Measurements from ENCODE around the gene DCPS.

The DCPS gene

GRCh38 chr11:126281666-126282175, 22.1 kb upstream of the DCPS start:
- Histone ChIP-seq H3K9ac (ENCODE audit: insufficient read length) (no peak overlapping the region), H3K36me3 (ENCODE audit: insufficient read depth, low read length) (no peaks in the 10 kb centered on the region; the same call in 1 of the 2 replicates), H3K27ac (no peak overlapping the region), H3K9me3 (ENCODE audit: low read depth, low read length) (no peaks in the 10 kb centered on the region), H3K4me3 (no peak overlapping the region)
- TF ChIP-seq EZH2 (IDR thresholded peaks at IDR 0.05), result no peak
- TF ChIP-seq POLR2AphosphoS5 (IDR thresholded peaks at IDR 0.05; ENCODE audit: borderline replicate concordance, low read depth, low read length), result no peak
- no peak for TF ChIP-seq FOXP2 (optimal IDR thresholded peaks at IDR 0.05; ENCODE audit: control extremely low read depth, extremely low read length, insufficient read depth)
- DNase-seq (ENCODE audit: low read depth, low spot score), result no peak

- no peak for TF ChIP-seq POLR2AphosphoS5 (IDR thresholded peaks at IDR 0.05; ENCODE audit: borderline replicate concordance, low read depth, low read length)
- no peak for TF ChIP-seq FOXP2 (optimal IDR thresholded peaks at IDR 0.05; ENCODE audit: control extremely low read depth, extremely low read length, insufficient read depth)
- TF ChIP-seq EZH2 (IDR thresholded peaks at IDR 0.05), result no peak
- Histone ChIP-seq H3K36me3 (ENCODE audit: insufficient read depth, low read length) (no peaks in the 10 kb centered on the region; the same call in 1 of the 2 replicates), H3K4me3 (peak overlapping the region; percentile 75; the same call in 1 of the 2 replicates), H3K27ac (no peak overlapping the region), H3K9ac (ENCODE audit: insufficient read length) (no peak overlapping the region), H3K9me3 (ENCODE audit: low read depth, low read length) (no peaks in the 10 kb centered on the region)
- DNase-seq (ENCODE audit: low read depth, low spot score), result no peak
Observed at GRCh38 chr11:126282361-126282735, 21.5 kb upstream of the DCPS start.

DNA sequence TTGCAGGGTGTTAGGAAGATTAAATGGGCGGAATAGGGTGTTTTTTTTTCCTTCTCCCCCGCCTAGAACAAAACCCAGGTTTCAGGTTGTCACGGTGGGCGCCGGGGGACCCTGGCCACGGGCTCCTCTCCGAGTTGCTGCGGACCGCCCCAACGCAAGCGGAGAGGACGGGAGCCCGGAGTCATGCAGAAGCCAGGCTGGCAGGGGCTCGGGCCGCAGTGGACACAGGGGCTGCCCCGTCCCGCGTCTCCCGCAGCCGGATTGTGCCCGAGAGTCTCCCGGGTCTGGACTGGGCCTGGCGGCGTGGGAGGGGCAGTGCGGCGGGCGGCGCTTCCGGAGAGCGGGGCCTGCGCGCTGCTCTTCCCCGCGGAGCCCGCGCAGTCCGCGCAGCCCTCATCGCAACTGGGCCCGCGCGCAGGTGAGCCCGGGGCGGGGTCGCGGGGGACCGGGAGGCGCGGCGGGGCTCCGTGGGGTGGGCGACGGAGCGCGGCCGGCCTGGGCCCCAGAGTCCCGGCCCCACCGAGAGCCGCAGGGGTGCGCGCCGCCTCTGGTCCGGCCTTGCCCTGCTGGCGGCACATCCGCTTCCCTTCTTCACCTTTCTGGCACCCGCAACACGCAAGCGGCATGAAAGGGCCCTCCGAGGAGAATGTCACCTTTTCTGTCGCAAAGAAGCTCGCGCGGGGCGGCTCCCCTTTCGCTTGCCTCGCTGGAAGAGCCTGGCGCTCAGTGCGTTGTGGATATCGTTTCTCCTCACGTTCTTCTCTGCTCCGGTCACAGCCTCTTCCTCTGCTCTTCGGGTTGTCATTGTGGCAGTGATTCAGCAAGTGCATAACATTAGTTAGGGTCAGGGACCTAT, 20.9 kb upstream of the DCPS start, which contains the start of gene TIRAP:
Gene TIRAP, plus strand, starts transcription at position 358 of the 856 bp plus-strand sequence. CDS start 7,802 bp downstream, outside the sequence.
- H3K9ac ChIP-seq (ENCODE audit: insufficient read length), result peak within 1 kb of the TSS; percentile 67
- no peak for DNase-seq (ENCODE audit: low read depth, low spot score)
- H3K9me3 ChIP-seq (ENCODE audit: low read depth, low read length), result no peaks in the 10 kb centered on the region
- TF ChIP-seq POLR2AphosphoS5 (IDR thresholded peaks at IDR 0.05; ENCODE audit: borderline replicate concordance, low read depth, low read length) (no peak), EZH2 (IDR thresholded peaks at IDR 0.05) (no peak), FOXP2 (optimal IDR thresholded peaks at IDR 0.05; ENCODE audit: control extremely low read depth, extremely low read length, insufficient read depth) (no peak)
- peak within 1 kb of the TSS; percentile 75 for H3K4me3 ChIP-seq
- no peak within 1 kb of the TSS for H3K27ac ChIP-seq
- no peaks in the 10 kb centered on the region for H3K36me3 ChIP-seq (ENCODE audit: insufficient read depth, low read length)

DNA sequence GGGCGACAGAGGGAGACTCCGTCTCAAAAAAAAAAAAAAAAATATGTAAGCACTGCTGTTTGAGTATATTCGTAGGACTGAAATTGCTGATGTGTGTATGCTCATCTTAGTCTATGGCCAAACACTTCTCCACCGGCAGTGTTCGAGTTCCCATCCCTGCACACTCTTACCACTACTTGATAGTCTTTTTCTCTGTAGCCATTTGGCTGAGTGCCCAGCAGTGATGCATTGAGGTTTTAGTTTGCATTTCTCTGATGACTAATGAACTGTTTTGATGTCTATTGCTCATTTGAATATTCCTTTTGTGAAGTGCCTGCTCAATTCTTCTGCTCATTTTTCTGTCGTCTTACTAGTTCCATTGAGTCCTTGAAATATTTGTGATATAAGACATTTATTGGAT, 19.0 kb upstream of the DCPS start:
- Histone ChIP-seq H3K4me3 (no peak overlapping the region), H3K27ac (no peak overlapping the region), H3K36me3 (ENCODE audit: insufficient read depth, low read length) (no peaks in the 10 kb centered on the region), H3K9me3 (ENCODE audit: low read depth, low read length) (no peaks in the 10 kb centered on the region), H3K9ac (ENCODE audit: insufficient read length) (no peak overlapping the region)
- peak; percentile 15 for TF ChIP-seq FOXP2 (optimal IDR thresholded peaks at IDR 0.05; ENCODE audit: control extremely low read depth, extremely low read length, insufficient read depth)
- TF ChIP-seq EZH2 (IDR thresholded peaks at IDR 0.05), result no peak
- peak; percentile 88 for DNase-seq (ENCODE audit: low read depth, low spot score)

- Histone ChIP-seq H3K4me3 (no peak overlapping the region), H3K9ac (ENCODE audit: insufficient read length) (no peak overlapping the region), H3K27ac (no peak overlapping the region), H3K9me3 (ENCODE audit: low read depth, low read length) (no peaks in the 10 kb centered on the region), H3K36me3 (ENCODE audit: insufficient read depth, low read length) (no peaks in the 10 kb centered on the region)
- TF ChIP-seq FOXP2 (optimal IDR thresholded peaks at IDR 0.05; ENCODE audit: control extremely low read depth, extremely low read length, insufficient read depth), result no peak
- TF ChIP-seq EZH2 (IDR thresholded peaks at IDR 0.05), result no peak
- no peak for TF ChIP-seq POLR2AphosphoS5 (IDR thresholded peaks at IDR 0.05; ENCODE audit: borderline replicate concordance, low read depth, low read length)
- no peak for DNase-seq (ENCODE audit: low read depth, low spot score)
Observed at GRCh38 chr11:126288237-126288636, 15.6 kb upstream of the DCPS start.

GRCh38 chr11:126290887-126291286, 13.0 kb upstream of the DCPS start:
- DNase-seq (ENCODE audit: low read depth, low spot score), result no peak
- Histone ChIP-seq H3K9ac (ENCODE audit: insufficient read length) (no peak overlapping the region), H3K36me3 (ENCODE audit: insufficient read depth, low read length) (no peaks in the 10 kb centered on the region), H3K9me3 (ENCODE audit: low read depth, low read length) (no peaks in the 10 kb centered on the region), H3K27ac (no peak overlapping the region), H3K4me3 (no peak overlapping the region)
- TF ChIP-seq FOXP2 (optimal IDR thresholded peaks at IDR 0.05; ENCODE audit: control extremely low read depth, extremely low read length, insufficient read depth), result no peak
- TF ChIP-seq POLR2AphosphoS5 (IDR thresholded peaks at IDR 0.05; ENCODE audit: borderline replicate concordance, low read depth, low read length), result no peak
- TF ChIP-seq EZH2 (IDR thresholded peaks at IDR 0.05), result no peak

DNA sequence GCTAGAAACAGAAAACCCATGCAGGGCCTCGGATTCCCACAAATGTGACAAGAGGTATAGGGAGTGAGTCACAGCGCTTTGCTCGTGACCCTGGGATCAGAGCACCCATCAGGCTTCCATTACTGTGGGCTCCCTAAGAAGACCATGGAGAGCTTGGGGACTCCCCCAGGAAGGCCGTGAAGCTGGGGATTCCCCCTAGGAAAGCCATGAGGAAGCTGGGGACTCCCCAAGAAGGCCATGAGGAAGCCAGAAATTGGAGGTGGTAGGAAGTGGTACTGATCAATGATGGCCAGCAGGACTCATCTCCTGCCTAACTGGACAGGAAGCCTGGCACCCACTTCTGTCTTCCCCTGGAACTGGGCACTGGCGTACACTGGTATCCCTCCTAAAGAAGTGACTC, 10.1 kb upstream of the DCPS start:
- DNase-seq (ENCODE audit: low read depth, low spot score), result no peak
- no peaks in the 10 kb centered on the region for H3K36me3 ChIP-seq (ENCODE audit: insufficient read depth, low read length)
- no peak for TF ChIP-seq FOXP2 (optimal IDR thresholded peaks at IDR 0.05; ENCODE audit: control extremely low read depth, extremely low read length, insufficient read depth)
- no peak for TF ChIP-seq EZH2 (IDR thresholded peaks at IDR 0.05)
- H3K27ac ChIP-seq, result no peak overlapping the region
- H3K9ac ChIP-seq (ENCODE audit: insufficient read length), result no peak overlapping the region
- H3K9me3 ChIP-seq (ENCODE audit: low read depth, low read length), result no peaks in the 10 kb centered on the region
- H3K4me3 ChIP-seq, result no peak overlapping the region

DNA sequence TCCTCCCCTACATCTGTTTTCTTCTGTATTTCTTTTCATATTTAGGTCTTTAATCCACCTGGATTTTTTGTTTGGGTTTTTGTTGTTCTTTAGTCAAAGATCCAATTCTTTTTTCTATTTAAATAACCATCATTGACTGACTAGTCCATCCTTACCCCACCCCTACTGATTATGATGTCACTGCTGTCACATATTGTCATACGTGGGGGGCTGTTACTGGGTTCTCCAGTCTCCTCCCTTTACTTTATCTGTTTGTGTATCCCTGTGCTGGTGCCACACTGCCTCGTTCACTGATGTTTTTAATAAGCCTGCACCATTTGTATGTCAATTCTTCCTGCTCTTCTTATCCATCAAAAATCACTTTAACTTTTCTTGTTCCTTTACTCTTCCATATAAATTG, 6.9 kb upstream of the DCPS start:
- no peak for TF ChIP-seq POLR2AphosphoS5 (IDR thresholded peaks at IDR 0.05; ENCODE audit: borderline replicate concordance, low read depth, low read length)
- no peak for TF ChIP-seq EZH2 (IDR thresholded peaks at IDR 0.05)
- no peak for TF ChIP-seq FOXP2 (optimal IDR thresholded peaks at IDR 0.05; ENCODE audit: control extremely low read depth, extremely low read length, insufficient read depth)
- Histone ChIP-seq H3K4me3 (no peak overlapping the region), H3K27ac (no peak overlapping the region), H3K9me3 (ENCODE audit: low read depth, low read length) (no peaks in the 10 kb centered on the region), H3K36me3 (ENCODE audit: insufficient read depth, low read length) (no peaks in the 10 kb centered on the region), H3K9ac (ENCODE audit: insufficient read length) (no peak overlapping the region)
- no peak for DNase-seq (ENCODE audit: low read depth, low spot score)
